Gastrocnemius medialis (tissue), 4 donors: Measurements from ENCODE around the gene KCNA5.

ENCODE experiments used
- POLR2A ChIP-seq, 2 donors: fragments of 450-650 bp; IDR thresholded peaks; one replicate each; pipeline ENCODE4 v1.6.1; 2017; ENCODE audit warnings: antibody characterized with exemption in 2 of 2, mild to moderate bottlenecking in 2 of 2, moderate library complexity in 2 of 2
- TF ChIP-seq, protein P1 (sequence below), 5 experiments: fragments of 450-650 bp in 3 of 5; fragments of 200-600 bp in 2 of 5; sonication (generic) in 2 of 5; IDR thresholded peaks in 4 of 5; conservative IDR thresholded peaks in 1 of 5; 1 replicate in 4 of 5; 2 replicates in 1 of 5; pipeline ENCODE4 v1.5.1; 2016 to 2019; ENCODE audit warnings: antibody characterized with exemption in 5 of 5, mild to moderate bottlenecking in 3 of 5, moderate library complexity in 3 of 5

DNA sequence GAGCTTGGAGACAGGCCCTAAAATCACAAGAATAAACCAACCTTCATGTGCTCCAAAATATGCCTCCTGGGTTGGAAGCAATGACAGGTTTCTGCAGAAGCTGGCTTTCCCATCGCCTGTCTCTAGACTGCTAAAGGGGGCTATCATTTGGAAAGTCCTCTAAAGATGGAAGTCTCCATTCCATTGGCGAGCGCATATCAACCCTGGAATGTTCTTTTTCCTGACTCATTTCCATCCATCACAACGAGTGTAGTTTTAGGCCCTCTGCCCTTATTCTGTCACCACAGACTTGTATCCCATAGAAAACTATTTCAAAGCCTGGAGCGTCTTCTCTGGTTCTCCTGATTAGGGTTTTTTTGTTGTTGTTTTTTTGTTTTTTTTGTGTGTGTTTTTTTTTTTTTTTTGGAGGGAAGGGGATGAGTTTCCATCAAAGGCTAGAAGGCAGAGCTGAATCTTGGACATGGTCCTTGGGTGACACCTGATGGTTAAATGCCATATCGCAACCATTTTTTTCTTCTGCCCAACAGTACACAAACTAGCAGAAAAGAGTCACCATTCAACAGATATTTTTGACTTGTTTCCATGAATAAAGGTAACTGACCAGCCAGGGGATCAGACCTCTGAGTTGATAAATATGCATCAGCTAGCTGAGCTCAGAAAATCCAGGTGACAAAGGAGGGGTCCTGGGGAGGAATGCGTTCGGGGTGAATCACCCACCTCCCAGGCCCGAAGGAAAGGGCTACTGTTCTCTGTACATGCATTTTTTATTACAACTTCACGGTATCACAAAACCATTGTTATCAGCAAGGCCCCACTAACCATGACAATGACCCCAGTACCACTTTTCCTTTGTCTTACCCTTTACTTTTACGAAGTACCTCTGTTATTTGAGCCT lies 40.5 kb downstream of the KCNA5 start:
- TF ChIP-seq, protein P1, sequence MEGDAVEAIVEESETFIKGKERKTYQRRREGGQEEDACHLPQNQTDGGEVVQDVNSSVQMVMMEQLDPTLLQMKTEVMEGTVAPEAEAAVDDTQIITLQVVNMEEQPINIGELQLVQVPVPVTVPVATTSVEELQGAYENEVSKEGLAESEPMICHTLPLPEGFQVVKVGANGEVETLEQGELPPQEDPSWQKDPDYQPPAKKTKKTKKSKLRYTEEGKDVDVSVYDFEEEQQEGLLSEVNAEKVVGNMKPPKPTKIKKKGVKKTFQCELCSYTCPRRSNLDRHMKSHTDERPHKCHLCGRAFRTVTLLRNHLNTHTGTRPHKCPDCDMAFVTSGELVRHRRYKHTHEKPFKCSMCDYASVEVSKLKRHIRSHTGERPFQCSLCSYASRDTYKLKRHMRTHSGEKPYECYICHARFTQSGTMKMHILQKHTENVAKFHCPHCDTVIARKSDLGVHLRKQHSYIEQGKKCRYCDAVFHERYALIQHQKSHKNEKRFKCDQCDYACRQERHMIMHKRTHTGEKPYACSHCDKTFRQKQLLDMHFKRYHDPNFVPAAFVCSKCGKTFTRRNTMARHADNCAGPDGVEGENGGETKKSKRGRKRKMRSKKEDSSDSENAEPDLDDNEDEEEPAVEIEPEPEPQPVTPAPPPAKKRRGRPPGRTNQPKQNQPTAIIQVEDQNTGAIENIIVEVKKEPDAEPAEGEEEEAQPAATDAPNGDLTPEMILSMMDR (IDR thresholded peaks at IDR 0.05 in 4 of 5, conservative IDR thresholded peaks at IDR 0.05 in 1 of 5) = peak; percentile 27 to 75 (median 53)
- no peak for TF ChIP-seq POLR2A (IDR thresholded peaks at IDR 0.05)
